H9 (cell line): Measurements from ENCODE around the gene ACAD9. TPM values are rescaled to one million over a fixed set of nuclear protein-coding genes. Genes with fewer than 3 reads are reported as not detected.

Experiments used
- DNase-seq: peaks from one replicate; pipeline ENCODE4 v3.0.0-alpha.2; 2017
- H2AFZ ChIP-seq: one replicate; pipeline ENCODE4 v1.6.1; 2013; ENCODE audit warnings: mild to moderate bottlenecking, low read length, control low read depth, moderate library complexity
- H2AK5ac ChIP-seq: 2 replicates; pipeline ENCODE4 v1.6.1; 2013; ENCODE audit warnings: low read length, control low read depth, mixed read lengths; ENCODE audit not compliant: insufficient read length
- H2BK120ac ChIP-seq: one replicate; pipeline ENCODE4 v1.6.1; 2013; ENCODE audit warnings: low read depth, mild to moderate bottlenecking, low read length, control low read depth, inconsistent platforms; ENCODE audit not compliant: poor library complexity, severe bottlenecking
- H2BK12ac ChIP-seq: 2 replicates; pipeline ENCODE4 v1.6.1; 2013; ENCODE audit warnings: low read length, control low read depth, mixed read lengths, low read depth; ENCODE audit not compliant: insufficient read length
- H2BK15ac ChIP-seq: 2 replicates; pipeline ENCODE4 v1.6.1; 2013; ENCODE audit warnings: low read depth, low read length, control low read depth
- H2BK20ac ChIP-seq: one replicate; pipeline ENCODE4 v1.6.1; 2013; ENCODE audit warnings: low read depth, mild to moderate bottlenecking, low read length, control low read depth, inconsistent platforms; ENCODE audit not compliant: poor library complexity, severe bottlenecking
- H2BK5ac ChIP-seq: 2 replicates; pipeline ENCODE4 v1.6.1; 2013; ENCODE audit warnings: low read length, control low read depth, mixed read lengths; ENCODE audit not compliant: insufficient read length
- H3K14ac ChIP-seq: 2 replicates; pipeline ENCODE4 v1.6.1; 2013; ENCODE audit warnings: low read length, control low read depth; ENCODE audit not compliant: insufficient read depth
- H3K18ac ChIP-seq: 2 replicates; pipeline ENCODE4 v1.6.1; 2013; ENCODE audit warnings: low read depth, mild to moderate bottlenecking, mixed read lengths, low read length, control low read depth; ENCODE audit not compliant: insufficient read length
- H3K23ac ChIP-seq: 2 replicates; pipeline ENCODE4 v1.6.1; 2013; ENCODE audit warnings: low read length, control low read depth, mixed read lengths, low read depth; ENCODE audit not compliant: insufficient read length
- H3K23me2 ChIP-seq: 2 replicates; pipeline ENCODE4 v1.6.1; 2013; ENCODE audit warnings: low read depth, mild to moderate bottlenecking, mixed read lengths, low read length, control low read depth; ENCODE audit not compliant: insufficient read length, poor library complexity, severe bottlenecking
- H3K27ac ChIP-seq: 2 replicates; pipeline ENCODE4 v1.5.1; 2013; ENCODE audit warnings: low read length, control low read depth, mixed read lengths, low read depth; ENCODE audit not compliant: insufficient read length
- H3K27me3 ChIP-seq: 2 replicates; pipeline ENCODE4 v1.6.1; 2013; ENCODE audit warnings: low read length, control low read depth, inconsistent platforms; ENCODE audit not compliant: insufficient read depth
- H3K4ac ChIP-seq: 2 replicates; pipeline ENCODE4 v1.6.1; 2013; ENCODE audit warnings: low read depth, mild to moderate bottlenecking, control low read depth, inconsistent platforms, low read length, moderate library complexity
- H3K4me1 ChIP-seq: 2 replicates; pipeline ENCODE4 v1.6.1; 2013; ENCODE audit warnings: low read length, control low read depth, inconsistent platforms; ENCODE audit not compliant: insufficient read depth
- H3K4me2 ChIP-seq: 2 replicates; pipeline ENCODE4 v1.6.1; 2013; ENCODE audit warnings: low read length, control low read depth, mixed read lengths; ENCODE audit not compliant: insufficient read length, insufficient read depth
- H3K56ac ChIP-seq: 2 replicates; pipeline ENCODE4 v1.6.1; 2013; ENCODE audit warnings: low read depth, mild to moderate bottlenecking, mixed read lengths, low read length, control low read depth; ENCODE audit not compliant: insufficient read length
- H3K79me1 ChIP-seq: 2 replicates; pipeline ENCODE4 v1.6.1; 2013; ENCODE audit warnings: low read depth, mild to moderate bottlenecking, moderate library complexity, low read length, control low read depth, inconsistent platforms; ENCODE audit not compliant: insufficient read depth, poor library complexity, severe bottlenecking
- H3K79me2 ChIP-seq: 2 replicates; pipeline ENCODE4 v1.6.1; 2013; ENCODE audit warnings: low read length, control low read depth, inconsistent platforms; ENCODE audit not compliant: insufficient read depth
- H3K9ac ChIP-seq: 2 replicates; pipeline ENCODE4 v1.6.1; 2013; ENCODE audit warnings: low read length, control low read depth, mixed read lengths; ENCODE audit not compliant: insufficient read length; ENCODE audit errors: extremely low read depth
- H3K9me3 ChIP-seq: one replicate; pipeline ENCODE4 v1.6.1; 2013; ENCODE audit warnings: low read depth, low read length, inconsistent platforms; ENCODE audit not compliant: control insufficient read depth
- H3T11ph ChIP-seq: one replicate; pipeline ENCODE4 v1.6.1; 2013; ENCODE audit warnings: mild to moderate bottlenecking, low read length, control low read depth, inconsistent platforms
- H4K20me1 ChIP-seq: one replicate; pipeline ENCODE4 v1.6.1; 2013; ENCODE audit not compliant: control insufficient read depth, insufficient read length, insufficient read depth
- H4K5ac ChIP-seq: 2 replicates; pipeline ENCODE4 v1.6.1; 2013; ENCODE audit warnings: low read depth, mild to moderate bottlenecking, mixed read lengths, low read length, control low read depth; ENCODE audit not compliant: insufficient read length
- H4K8ac ChIP-seq: replicated peaks from 2 replicates; pipeline ENCODE4 v1.6.1; 2013; ENCODE audit warnings: low read length, control low read depth, mixed read lengths, low read depth; ENCODE audit not compliant: insufficient read length
- H4K91ac ChIP-seq: 2 replicates; pipeline ENCODE4 v1.6.1; 2013; ENCODE audit warnings: low read depth, mild to moderate bottlenecking, moderate library complexity, mixed read lengths, low read length, control low read depth; ENCODE audit not compliant: insufficient read length
- H3K27ac Mint-ChIP-seq, 3 experiments: 2 replicates in 2 of 3; 3 replicates in 1 of 3; pipeline ENCODE4 v1.8.0; 2020 to 2021; ENCODE audit warnings: mixed read lengths in 3 of 3, mild to moderate bottlenecking in 1 of 3, moderate library complexity in 1 of 3
- H3K27me3 Mint-ChIP-seq: 2 replicates; pipeline ENCODE4 v1.8.0; 2021; ENCODE audit warnings: low read depth, mild to moderate bottlenecking, moderate library complexity, mixed read lengths
- H3K36me3 Mint-ChIP-seq, 3 experiments: 2 replicates in 2 of 3; 3 replicates in 1 of 3; pipeline ENCODE4 v1.8.0; 2020 to 2021; ENCODE audit warnings: low read depth in 3 of 3, mixed read lengths in 3 of 3; ENCODE audit not compliant: insufficient read depth in 1 of 3
- H3K4me1 Mint-ChIP-seq, 2 experiments: 2 replicates each; pipeline ENCODE4 v1.8.0; 2020; ENCODE audit warnings: mixed read lengths in 2 of 2
- H3K4me3 Mint-ChIP-seq, 2 experiments: 2 replicates in 1 of 2; 3 replicates in 1 of 2; pipeline ENCODE4 v1.8.0; 2020 to 2021; ENCODE audit warnings: mild to moderate bottlenecking in 2 of 2, mixed read lengths in 2 of 2, moderate library complexity in 1 of 2
- H3K9me3 Mint-ChIP-seq, 2 experiments: 2 replicates in 1 of 2; 3 replicates in 1 of 2; pipeline ENCODE4 v1.8.0; 2020; ENCODE audit warnings: mild to moderate bottlenecking in 2 of 2, mixed read lengths in 2 of 2, moderate library complexity in 1 of 2
- whole genome bisulfite sequencing: extraction: QIAGEN DNeasy Blood & Tissue Kit; methylation state at CpG from one replicate; pipeline ENCODE4 v1.1.7; 2013; ENCODE audit warnings: missing lambda C conversion rate, low lambda C conversion rate, mixed read lengths; ENCODE audit not compliant: insufficient read length; ENCODE audit errors: extremely low coverage; 5-methylcytosine and 5-hydroxymethylcytosine counted together
- total RNA-seq: library from RNA; stranded (reverse); gene quantifications from 2 replicates; pipeline ENCODE4 v1.2.1, GENCODE V29; 2021
- TF ChIP-seq, protein P1 (sequence below): fragments of 200-600 bp; sonication (generic); conservative IDR thresholded peaks from 3 replicates; pipeline ENCODE4 v1.8.0; 2021; ENCODE audit warnings: antibody characterized with exemption, mild to moderate bottlenecking

Gene ACAD9
- total RNA-seq, 1 experiment from 2014 or later: 43.1 TPM

GRCh38 chr3:128906804-128907525 is 27.5 kb downstream of the ACAD9 start:
- Histone ChIP-seq H2AK5ac (no peak overlapping the region), H3K27ac (no peak overlapping the region), H3K4ac (no peak overlapping the region), H3K18ac (no peak overlapping the region), H2AFZ (no peak overlapping the region), H3K14ac (no peak overlapping the region), H2BK20ac (no peak overlapping the region), H2BK120ac (no peak overlapping the region), H3K79me2 (no peaks in the 10 kb centered on the region), H4K20me1 (no peaks in the 10 kb centered on the region), H2BK15ac (no peak overlapping the region), H3K9ac (no peak overlapping the region), H3K4me1 (no peaks in the 10 kb centered on the region), H3K9me3 (no peaks in the 10 kb centered on the region), H2BK12ac (no peak overlapping the region), H4K5ac (no peak overlapping the region), H3K79me1 (no peaks in the 10 kb centered on the region), H2BK5ac (no peak overlapping the region), H3K23me2 (no peaks in the 10 kb centered on the region), H4K91ac (no peak overlapping the region), H3K56ac (no peak overlapping the region), H4K8ac (no peak overlapping the region), H3K23ac (no peak overlapping the region), H3T11ph (no peak overlapping the region), H3K4me2 (no peak overlapping the region), H3K27me3 (no peaks in the 10 kb centered on the region)
- Mint-ChIP-seq H3K27ac (peak overlapping the region in 2 of 3 experiments; percentile 16 to 21; a peak in 2 of 7 replicates), H3K4me3 (no peak overlapping the region; a peak in 1 of 5 replicates), H3K4me1 (no peaks in the 10 kb centered on the region), H3K36me3 (peaks cover 28 to 72% (median 54%) of the 10 kb centered on the region in 3 experiments), H3K9me3 (no peaks in the 10 kb centered on the region; a peak in 1 of 5 replicates), H3K27me3 (no peaks in the 10 kb centered on the region)
- TF ChIP-seq, protein P1, sequence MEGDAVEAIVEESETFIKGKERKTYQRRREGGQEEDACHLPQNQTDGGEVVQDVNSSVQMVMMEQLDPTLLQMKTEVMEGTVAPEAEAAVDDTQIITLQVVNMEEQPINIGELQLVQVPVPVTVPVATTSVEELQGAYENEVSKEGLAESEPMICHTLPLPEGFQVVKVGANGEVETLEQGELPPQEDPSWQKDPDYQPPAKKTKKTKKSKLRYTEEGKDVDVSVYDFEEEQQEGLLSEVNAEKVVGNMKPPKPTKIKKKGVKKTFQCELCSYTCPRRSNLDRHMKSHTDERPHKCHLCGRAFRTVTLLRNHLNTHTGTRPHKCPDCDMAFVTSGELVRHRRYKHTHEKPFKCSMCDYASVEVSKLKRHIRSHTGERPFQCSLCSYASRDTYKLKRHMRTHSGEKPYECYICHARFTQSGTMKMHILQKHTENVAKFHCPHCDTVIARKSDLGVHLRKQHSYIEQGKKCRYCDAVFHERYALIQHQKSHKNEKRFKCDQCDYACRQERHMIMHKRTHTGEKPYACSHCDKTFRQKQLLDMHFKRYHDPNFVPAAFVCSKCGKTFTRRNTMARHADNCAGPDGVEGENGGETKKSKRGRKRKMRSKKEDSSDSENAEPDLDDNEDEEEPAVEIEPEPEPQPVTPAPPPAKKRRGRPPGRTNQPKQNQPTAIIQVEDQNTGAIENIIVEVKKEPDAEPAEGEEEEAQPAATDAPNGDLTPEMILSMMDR: no peak
- WGBS: no CpG with 5 or more reads among the region's 7 CpGs
- no peak for DNase-seq
